GM12865 (cell line): ENCODE data around the gene MAZ.

Source experiments
- DNase-seq: peaks from one replicate; pipeline ENCODE4 v3.0.0; 2010; ENCODE audit warnings: low read depth
- H3K4me3 ChIP-seq: 2 replicates; pipeline ENCODE4 v1.5.1; 2011; ENCODE audit warnings: mild to moderate bottlenecking, low read depth, low read length, control low read depth
- TF ChIP-seq, protein P1 (sequence below): IDR thresholded peaks from 2 replicates; pipeline ENCODE4 v1.5.1; 2011; ENCODE audit warnings: low read length, control low read depth, low read depth, inconsistent platforms; ENCODE audit not compliant: insufficient read depth; ENCODE audit errors: missing control alignments

MAZ gene

GRCh38 chr16:29815793-29816693 lies 9.7 kb downstream of the MAZ start, which contains the start of gene PAGR1:
Gene PAGR1 (plus strand): TSS chr16:29816152. CDS start chr16:29816526, 374 bp downstream.
- peak within 1 kb of the TSS; percentile 90 for H3K4me3 ChIP-seq
- TF ChIP-seq, protein P1, sequence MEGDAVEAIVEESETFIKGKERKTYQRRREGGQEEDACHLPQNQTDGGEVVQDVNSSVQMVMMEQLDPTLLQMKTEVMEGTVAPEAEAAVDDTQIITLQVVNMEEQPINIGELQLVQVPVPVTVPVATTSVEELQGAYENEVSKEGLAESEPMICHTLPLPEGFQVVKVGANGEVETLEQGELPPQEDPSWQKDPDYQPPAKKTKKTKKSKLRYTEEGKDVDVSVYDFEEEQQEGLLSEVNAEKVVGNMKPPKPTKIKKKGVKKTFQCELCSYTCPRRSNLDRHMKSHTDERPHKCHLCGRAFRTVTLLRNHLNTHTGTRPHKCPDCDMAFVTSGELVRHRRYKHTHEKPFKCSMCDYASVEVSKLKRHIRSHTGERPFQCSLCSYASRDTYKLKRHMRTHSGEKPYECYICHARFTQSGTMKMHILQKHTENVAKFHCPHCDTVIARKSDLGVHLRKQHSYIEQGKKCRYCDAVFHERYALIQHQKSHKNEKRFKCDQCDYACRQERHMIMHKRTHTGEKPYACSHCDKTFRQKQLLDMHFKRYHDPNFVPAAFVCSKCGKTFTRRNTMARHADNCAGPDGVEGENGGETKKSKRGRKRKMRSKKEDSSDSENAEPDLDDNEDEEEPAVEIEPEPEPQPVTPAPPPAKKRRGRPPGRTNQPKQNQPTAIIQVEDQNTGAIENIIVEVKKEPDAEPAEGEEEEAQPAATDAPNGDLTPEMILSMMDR = peak; percentile 96
- peak; percentile 100 for DNase-seq

DNA sequence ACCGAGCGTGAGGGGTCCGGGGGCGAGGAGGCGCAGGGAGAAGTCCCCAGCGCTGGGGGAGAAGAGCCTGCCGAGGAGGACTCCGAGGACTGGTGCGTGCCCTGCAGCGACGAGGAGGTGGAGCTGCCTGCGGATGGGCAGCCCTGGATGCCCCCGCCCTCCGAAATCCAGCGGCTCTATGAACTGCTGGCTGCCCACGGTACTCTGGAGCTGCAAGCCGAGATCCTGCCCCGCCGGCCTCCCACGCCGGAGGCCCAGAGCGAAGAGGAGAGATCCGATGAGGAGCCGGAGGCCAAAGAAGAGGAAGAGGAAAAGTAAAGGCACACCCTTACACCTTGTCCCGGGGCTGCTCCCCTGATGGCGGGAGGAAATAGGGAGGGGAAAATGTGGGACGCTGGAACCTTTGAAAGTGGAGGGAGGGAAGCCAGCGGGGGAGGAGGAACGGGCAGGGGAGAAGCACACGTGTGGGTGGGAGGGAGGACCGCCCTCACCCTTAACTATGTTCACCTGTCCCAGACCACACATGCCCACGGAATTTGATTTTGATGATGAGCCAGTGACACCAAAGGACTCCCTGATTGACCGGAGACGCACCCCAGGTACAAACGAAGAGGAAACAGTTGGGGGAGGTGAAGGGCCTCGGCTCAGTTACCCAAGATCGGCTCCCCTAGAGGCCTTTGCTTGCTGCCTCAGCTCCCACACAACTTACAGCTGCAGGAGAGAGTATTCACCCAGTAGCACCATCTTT lies 10.5 kb downstream of the MAZ start:
- TF ChIP-seq, protein P1 = peak; percentile 29
- peak overlapping the region; percentile 90 for H3K4me3 ChIP-seq
- peak; percentile 78 for DNase-seq

GRCh38 chr16:29818082-29818481 lies 11.8 kb downstream of the MAZ start:
- H3K4me3 ChIP-seq = no peak overlapping the region
- no peak for DNase-seq
- TF ChIP-seq, protein P1 = no peak

GRCh38 chr16:29819506-29819905 lies 13.2 kb downstream of the MAZ start:
- DNase-seq = no peak
- TF ChIP-seq, protein P1 = no peak

GRCh38 chr16:29820271-29820701 lies 14.0 kb downstream of the MAZ start, which contains the start of gene MVP:
Gene MVP (plus strand): TSS chr16:29820462. CDS start chr16:29830550, 10,088 bp downstream.
- DNase-seq = peak; percentile 73
- TF ChIP-seq, protein P1 = no peak
- H3K4me3 ChIP-seq = peak within 1 kb of the TSS; percentile 85

More at GRCh38 chr16:29819506-29819905, 13.2 kb downstream of the MAZ start:
- H3K4me3 ChIP-seq = peak overlapping the region; percentile 85

DNA sequence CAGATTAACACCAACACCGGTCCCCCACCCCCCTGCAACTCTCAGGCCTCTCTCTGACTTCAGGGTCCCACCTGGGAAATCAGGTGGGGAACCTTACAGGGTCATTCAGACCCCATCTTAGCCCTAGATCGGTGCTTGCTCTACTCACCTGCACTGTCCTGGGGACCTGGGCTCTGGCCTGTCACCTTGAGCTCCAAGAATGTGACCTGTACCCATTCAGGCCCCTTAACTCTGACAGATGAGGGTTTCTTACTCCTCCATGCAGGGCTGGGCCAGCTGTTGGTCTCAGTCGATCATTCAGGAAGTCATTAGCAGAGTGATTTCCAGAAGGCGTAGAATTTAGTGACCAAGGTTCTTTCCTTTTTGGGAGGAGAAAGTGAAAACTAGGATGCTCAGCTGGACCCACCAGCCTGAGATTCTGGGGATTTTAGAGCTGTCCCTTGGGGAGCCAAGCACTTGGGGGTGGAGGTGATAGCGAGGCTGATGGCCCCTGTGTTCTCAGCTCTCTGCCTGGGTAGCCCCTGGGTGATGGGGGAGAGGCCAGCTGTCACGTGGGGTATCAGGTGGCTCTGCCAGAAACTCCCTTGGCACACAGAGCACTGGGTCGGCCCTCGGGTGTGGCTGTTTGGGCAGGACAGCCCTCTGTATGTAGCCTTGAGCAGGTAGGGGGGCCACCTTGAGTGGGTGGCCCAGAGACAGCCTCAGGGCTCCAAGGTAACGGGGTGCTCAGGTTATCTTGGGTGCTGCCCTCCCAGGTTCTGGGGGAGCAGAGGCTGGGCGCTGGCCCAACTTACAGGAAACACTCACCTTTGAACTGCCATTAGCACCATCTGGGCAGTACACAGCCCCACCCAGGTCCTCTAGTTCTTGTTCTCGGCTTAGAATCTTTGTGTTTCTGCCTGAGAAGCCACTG lies 14.7 kb downstream of the MAZ start:
- TF ChIP-seq, protein P1 = no peak

More for the DNA sequence above, 14.7 kb downstream of the MAZ start:
- peak; percentile 77 for DNase-seq
- peak overlapping the region; percentile 85 for H3K4me3 ChIP-seq
